A673 (cell line): ENCODE results near the gene DGKH. TPM values are rescaled to one million over a fixed set of nuclear protein-coding genes. Genes with fewer than 3 reads are reported as not detected.
A peak's percentile ranks its signal among the peaks of the same experiment; 100 is the strongest.

Source experiments
- BruUV-seq: library from RNA; stranded (reverse); fragments of 400-500 nt; replicated peaks from 2 replicates; lab custom pipeline; 2021; lab: Mats Ljungman, UMichigan
- CTCF ChIA-PET: fragments of 300-600 bp; sonication (Branson Sonifier 250); formaldehyde crosslinking; loops from one replicate; lab custom pipeline; 2022; ENCODE audit warnings: antibody characterized with exemption; lab: Charles Lee
- POLR2A ChIA-PET: fragments of 300-600 bp; sonication (Branson Sonifier 250); formaldehyde crosslinking; loops from one replicate; lab custom pipeline; 2022; ENCODE audit warnings: antibody characterized with exemption; ENCODE audit not compliant: low non-redundant PET; lab: Charles Lee
- DNase-seq: peaks from one replicate; pipeline ENCODE4 v3.0.0-alpha.2; 2015; ENCODE audit warnings: low spot score
- H3K27ac ChIP-seq: fragments of 200-600 bp; sonication (generic); 2 replicates; pipeline ENCODE4 v1.5.1; 2016; ENCODE audit warnings: mixed run types, low read depth, mild to moderate bottlenecking, mixed read lengths, antibody characterized with exemption, low read length; ENCODE audit not compliant: poor library complexity, severe bottlenecking
- H3K27me3 ChIP-seq: fragments of 200-600 bp; sonication (generic); replicated peaks from 2 replicates; pipeline ENCODE4 v1.6.1; 2017; ENCODE audit warnings: mixed run types, low read depth, mild to moderate bottlenecking, mixed read lengths, antibody characterized with exemption, low read length; ENCODE audit not compliant: insufficient read depth, poor library complexity
- H3K36me3 ChIP-seq: fragments of 200-600 bp; sonication (generic); 2 replicates; pipeline ENCODE4 v1.6.1; 2016; ENCODE audit warnings: mixed run types, mild to moderate bottlenecking, mixed read lengths, antibody characterized with exemption, low read length; ENCODE audit not compliant: insufficient read depth, poor library complexity, severe bottlenecking
- H3K4me1 ChIP-seq: fragments of 200-600 bp; sonication (generic); 2 replicates; pipeline ENCODE4 v1.6.1; 2017; ENCODE audit warnings: mixed run types, mild to moderate bottlenecking, mixed read lengths, antibody characterized with exemption, low read length; ENCODE audit not compliant: insufficient read depth, poor library complexity, severe bottlenecking
- H3K4me3 ChIP-seq: fragments of 200-600 bp; sonication (generic); 2 replicates; pipeline ENCODE4 v1.5.1; 2016; ENCODE audit warnings: low read depth, mixed run types, mild to moderate bottlenecking, mixed read lengths, low read length; ENCODE audit not compliant: poor library complexity, severe bottlenecking
- H3K9me3 ChIP-seq: fragments of 200-600 bp; sonication (generic); 2 replicates; pipeline ENCODE4 v1.6.1; 2016; ENCODE audit warnings: mixed run types, low read depth, mild to moderate bottlenecking, mixed read lengths, antibody characterized with exemption, low read length; ENCODE audit not compliant: poor library complexity, severe bottlenecking
- EZH2 ChIP-seq: fragments of 200-600 bp; sonication (generic); IDR thresholded peaks from 2 replicates; pipeline ENCODE4 v1.6.1; 2017; ENCODE audit warnings: borderline replicate concordance, low read depth, mild to moderate bottlenecking, mixed read lengths, antibody characterized with exemption, low read length; ENCODE audit not compliant: poor library complexity, severe bottlenecking
- intact Hi-C: fragments of 100-400 bp; cut with micrococcal nuclease; formaldehyde crosslinking; loops from one replicate; pipeline ENCODE4 v1.10.0; 2022; ENCODE audit not compliant: unreplicated experiment
- total RNA-seq: library from RNA; stranded (reverse); gene quantifications from 2 replicates; pipeline ENCODE4 v1.2.3, GENCODE V29; 2021
- TF ChIP-seq, protein P1 (sequence below): fragments of 300-800, 200-600 bp; sonication (generic); conservative IDR thresholded peaks from 2 replicates; pipeline ENCODE4 v1.5.1; 2017; ENCODE audit warnings: low read depth, mild to moderate bottlenecking, antibody characterized with exemption, low read length, moderate library complexity, mixed read lengths

Gene DGKH
- total RNA-seq, 1 experiment from 2014 or later, result 13.8 TPM

DNA sequence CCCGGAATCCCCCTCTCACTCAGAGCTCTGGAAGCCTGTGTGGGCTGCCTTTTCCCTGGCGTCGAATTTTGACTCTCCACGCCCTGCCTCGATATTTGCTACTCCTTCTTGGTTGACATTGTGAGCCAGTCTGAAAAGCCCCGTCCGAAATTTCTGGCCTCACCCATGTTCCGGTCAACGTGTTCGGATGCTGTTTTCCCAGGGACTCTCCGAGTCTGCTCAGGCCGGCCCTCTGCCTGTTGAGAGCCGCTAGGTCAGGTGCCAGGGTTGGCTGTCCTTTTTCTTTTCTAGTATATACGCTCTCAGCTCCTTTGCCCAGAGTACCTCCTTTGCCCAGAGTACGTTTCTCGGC is 6.8 kb upstream of the DGKH start:
- no peak for DNase-seq
- no peaks in the 10 kb centered on the region for H3K9me3 ChIP-seq
- POLR2A ChIA-PET, result no interaction called here

DNA sequence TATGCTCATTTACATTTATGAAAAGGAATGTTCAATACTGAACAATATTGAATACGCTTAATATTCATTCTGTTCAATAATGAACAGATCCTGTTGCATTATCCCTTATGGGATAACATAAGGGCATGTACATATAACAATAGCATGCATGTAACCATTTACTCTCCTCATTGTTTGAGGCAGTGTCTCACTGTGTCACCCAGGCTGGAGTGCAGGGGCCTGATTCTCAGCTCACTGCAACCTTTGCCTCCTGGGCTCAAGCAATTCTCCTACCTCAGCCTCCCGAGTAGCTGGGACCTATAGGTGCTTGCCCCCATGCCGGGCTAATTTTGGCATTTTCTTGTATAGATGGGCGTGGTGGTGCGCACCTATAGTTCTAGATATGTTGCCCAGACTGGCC is 4.8 kb upstream of the DGKH start:
- H3K4me3 ChIP-seq, result no peak overlapping the region
- BruUV-seq, result no TSS peak
- no peak for TF ChIP-seq EZH2
- TF ChIP-seq, protein P1, sequence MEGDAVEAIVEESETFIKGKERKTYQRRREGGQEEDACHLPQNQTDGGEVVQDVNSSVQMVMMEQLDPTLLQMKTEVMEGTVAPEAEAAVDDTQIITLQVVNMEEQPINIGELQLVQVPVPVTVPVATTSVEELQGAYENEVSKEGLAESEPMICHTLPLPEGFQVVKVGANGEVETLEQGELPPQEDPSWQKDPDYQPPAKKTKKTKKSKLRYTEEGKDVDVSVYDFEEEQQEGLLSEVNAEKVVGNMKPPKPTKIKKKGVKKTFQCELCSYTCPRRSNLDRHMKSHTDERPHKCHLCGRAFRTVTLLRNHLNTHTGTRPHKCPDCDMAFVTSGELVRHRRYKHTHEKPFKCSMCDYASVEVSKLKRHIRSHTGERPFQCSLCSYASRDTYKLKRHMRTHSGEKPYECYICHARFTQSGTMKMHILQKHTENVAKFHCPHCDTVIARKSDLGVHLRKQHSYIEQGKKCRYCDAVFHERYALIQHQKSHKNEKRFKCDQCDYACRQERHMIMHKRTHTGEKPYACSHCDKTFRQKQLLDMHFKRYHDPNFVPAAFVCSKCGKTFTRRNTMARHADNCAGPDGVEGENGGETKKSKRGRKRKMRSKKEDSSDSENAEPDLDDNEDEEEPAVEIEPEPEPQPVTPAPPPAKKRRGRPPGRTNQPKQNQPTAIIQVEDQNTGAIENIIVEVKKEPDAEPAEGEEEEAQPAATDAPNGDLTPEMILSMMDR, result no peak
- peaks cover 5% of the 10 kb centered on the region for H3K27me3 ChIP-seq
- intact Hi-C loops, result loop anchor here (5.0 kb wide), 1 partner anchor 376 kb away; no protein-coding TSS in a partner anchor
- H3K9me3 ChIP-seq, result no peaks in the 10 kb centered on the region
- POLR2A ChIA-PET, result no interaction called here
- CTCF ChIA-PET, result no interaction called here
- H3K4me1 ChIP-seq, result peaks cover 12% of the 10 kb centered on the region
- H3K27ac ChIP-seq, result no peak overlapping the region
- DNase-seq, result no peak
- no peaks in the 10 kb centered on the region for H3K36me3 ChIP-seq

More for the DNA sequence above, 6.8 kb upstream of the DGKH start:
- Histone ChIP-seq H3K27me3 (peaks cover under 1% of the 10 kb centered on the region), H3K36me3 (no peaks in the 10 kb centered on the region), H3K4me1 (peaks cover 12% of the 10 kb centered on the region), H3K4me3 (peak overlapping the region; percentile 75), H3K27ac (no peak overlapping the region)
- CTCF ChIA-PET, result no interaction called here
- TF ChIP-seq, protein P1, result no peak
- no peak for TF ChIP-seq EZH2
- intact Hi-C loops, result loop anchor here (5.0 kb wide), 1 partner anchor 374 kb away; no protein-coding TSS in a partner anchor
- BruUV-seq, result no TSS peak

DNA sequence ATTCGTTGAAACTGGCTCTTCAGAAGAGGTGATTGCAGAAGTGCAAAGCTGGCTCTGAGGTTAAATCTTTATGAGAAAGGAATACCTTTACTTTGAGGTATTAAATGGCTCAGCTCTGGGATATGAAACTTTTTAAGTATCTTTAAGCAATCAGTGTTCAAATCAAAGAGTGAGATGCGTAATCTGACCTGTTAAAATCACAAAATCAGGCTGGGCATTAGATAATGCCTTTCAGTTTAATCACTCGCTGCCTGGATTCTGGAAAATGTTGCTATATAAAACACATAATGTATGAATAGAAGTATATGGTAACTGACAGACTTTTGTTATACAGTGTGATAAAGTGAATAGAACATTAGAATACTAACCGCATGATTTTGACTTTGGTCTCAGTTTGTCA is 2.0 kb upstream of the DGKH start:
- peaks cover 5% of the 10 kb centered on the region for H3K27me3 ChIP-seq
- H3K36me3 ChIP-seq, result no peaks in the 10 kb centered on the region
- DNase-seq, result no peak
- no peak for TF ChIP-seq EZH2
- TF ChIP-seq, protein P1, result no peak
- H3K27ac ChIP-seq, result no peak overlapping the region
- H3K4me3 ChIP-seq, result no peak overlapping the region
- ChIA-PET POLR2A (no interaction called here), CTCF (no interaction called here)
- H3K9me3 ChIP-seq, result no peaks in the 10 kb centered on the region
- peaks cover 12% of the 10 kb centered on the region for H3K4me1 ChIP-seq
- intact Hi-C loops, result no loop called here
- no TSS peak for BruUV-seq
